ENCODE results near the gene ATF6.
"Not testable (repeated sequence)": the region's sequence is repeated elsewhere in the genome, so short reads cannot be mapped to it uniquely, and the experiment has no call there.

ATF6 gene

GRCh38 chr1:161820914-161821313 is 54.8 kb downstream of the ATF6 start:
- in situ Hi-C loops (cut with HindIII; ENCODE audit: low sequenced_read_pairs) = loop anchor here (25.0 kb wide), 1 partner anchor 216 kb away; no protein-coding TSS in a partner anchor

DNA sequence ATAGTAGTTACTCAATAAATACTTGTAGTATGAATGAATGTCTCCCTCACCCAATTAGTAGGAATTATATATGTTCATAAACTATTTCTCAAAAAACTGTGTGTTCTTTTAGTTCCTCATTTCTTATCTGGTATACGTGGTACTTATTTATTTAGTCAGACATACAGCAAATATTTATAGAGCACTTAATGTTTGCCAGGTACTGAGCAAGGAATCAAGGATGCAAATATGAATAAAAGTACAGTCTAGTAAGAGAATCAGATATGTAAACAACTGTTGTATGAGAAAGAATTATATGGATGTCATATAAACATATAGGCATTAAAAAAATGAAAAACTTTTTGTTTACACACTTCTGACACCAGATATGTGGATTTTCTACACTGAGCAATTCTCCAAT is 58.5 kb downstream of the ATF6 start:
- in situ Hi-C loops (cut with HindIII; ENCODE audit: low sequenced_read_pairs) = loop anchor here (25.0 kb wide), 1 partner anchor 213 kb away; no protein-coding TSS in a partner anchor

GRCh38 chr1:161825831-161826230 is 59.7 kb downstream of the ATF6 start:
- in situ Hi-C loops (cut with HindIII; ENCODE audit: low sequenced_read_pairs) = no loop called here

DNA sequence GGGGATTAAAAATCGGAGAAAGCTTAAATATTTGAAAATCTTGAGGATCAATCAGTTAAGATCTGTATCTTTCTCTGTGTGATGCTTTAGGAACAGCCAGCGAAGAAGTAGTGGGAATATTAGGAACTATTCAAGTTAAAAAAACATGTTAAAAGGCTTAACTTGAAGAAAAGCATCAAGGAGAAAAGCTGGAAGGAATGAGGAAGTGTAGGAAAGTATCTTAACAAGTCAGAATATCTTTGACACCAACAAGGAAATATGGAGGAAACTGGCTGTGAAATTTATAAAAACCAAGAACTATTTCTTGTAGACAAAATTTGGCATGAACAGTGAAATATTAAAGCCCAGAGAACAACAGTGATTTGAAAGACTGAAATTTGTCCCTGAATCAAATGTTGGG is 60.4 kb downstream of the ATF6 start:
- in situ Hi-C loops (cut with HindIII; ENCODE audit: low sequenced_read_pairs) = no loop called here

DNA sequence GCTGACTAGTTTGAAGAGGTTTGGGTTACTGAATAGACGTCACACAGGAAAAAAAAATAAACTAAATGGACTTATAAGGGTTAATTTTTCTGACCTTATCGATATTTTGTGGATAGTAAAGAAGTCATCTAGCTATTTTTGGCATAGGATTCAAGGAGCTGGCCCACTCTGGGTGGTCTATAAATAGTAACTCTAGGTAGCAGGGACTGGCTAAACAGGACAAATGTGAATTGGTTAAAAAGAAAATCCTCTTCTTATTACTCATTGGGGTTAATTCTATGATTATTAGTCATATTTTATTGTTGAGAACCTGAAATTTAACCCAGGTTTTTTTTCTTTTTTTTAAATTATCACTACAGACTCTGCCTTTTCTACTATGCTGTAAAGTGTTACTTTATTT is 61.7 kb downstream of the ATF6 start:
- in situ Hi-C loops (cut with HindIII; ENCODE audit: low sequenced_read_pairs) = no loop called here

DNA sequence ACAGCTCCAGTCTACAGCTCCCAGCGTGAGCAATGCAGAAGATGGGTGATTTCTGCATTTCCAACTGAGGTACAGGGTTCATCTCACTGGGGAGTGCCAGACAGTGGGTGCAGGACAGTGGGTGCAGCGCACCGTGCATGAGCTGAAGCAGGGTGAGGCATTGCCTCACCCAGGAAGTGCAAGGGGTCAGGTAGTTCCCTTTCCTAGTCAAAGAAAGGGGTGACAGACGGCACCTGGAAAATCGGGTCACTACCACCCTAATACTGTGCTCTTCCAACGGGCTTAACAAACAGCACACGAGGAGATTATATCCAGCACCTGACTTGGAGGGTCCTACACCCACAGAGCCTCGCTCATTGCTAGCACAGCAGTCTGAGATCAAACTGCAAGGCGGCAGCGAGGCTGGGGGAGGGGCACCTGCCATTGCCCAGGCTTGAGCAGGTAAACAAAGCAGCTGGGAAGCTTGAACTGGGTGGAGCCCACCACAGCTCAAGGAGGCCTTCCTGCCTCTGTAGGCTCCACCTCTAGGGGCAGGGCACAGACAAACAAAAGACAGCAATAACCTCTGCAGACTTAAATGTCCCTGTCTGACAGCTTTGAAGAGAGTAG is 66.3 kb downstream of the ATF6 start:
- in situ Hi-C loops (cut with HindIII; ENCODE audit: low sequenced_read_pairs) = not testable (repeated sequence)

DNA sequence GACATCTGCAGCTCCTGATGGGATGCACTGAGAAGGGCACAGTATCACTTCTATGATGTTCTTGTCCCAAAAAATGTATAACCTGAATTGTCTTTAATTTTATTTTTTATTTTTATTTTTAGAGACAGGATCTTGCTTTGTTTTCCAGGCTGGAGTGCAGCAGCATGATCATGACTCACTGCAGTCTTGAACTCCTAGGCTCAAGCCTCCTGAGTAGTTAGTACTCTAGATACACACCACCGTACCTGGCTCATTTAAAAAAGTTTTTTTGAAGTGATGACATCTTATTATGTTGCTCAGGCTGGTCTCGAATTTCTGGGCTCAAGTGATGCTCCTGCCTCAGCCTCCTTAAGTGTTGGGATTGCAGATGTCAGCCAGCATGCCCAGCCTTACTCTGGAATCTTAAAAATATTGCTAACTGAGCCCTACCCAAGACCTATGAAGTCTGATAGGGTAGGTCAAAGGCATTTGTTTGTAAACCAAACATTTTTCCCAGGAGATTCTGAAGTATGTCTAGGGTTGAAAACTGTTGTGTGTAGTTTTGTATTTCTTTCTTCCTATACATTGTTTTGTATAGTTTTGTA is 68.9 kb downstream of the ATF6 start:
- in situ Hi-C loops (cut with HindIII; ENCODE audit: low sequenced_read_pairs) = no loop called here

GRCh38 chr1:161836018-161836417 is 69.9 kb downstream of the ATF6 start:
- in situ Hi-C loops (cut with HindIII; ENCODE audit: low sequenced_read_pairs) = no loop called here

GRCh38 chr1:161838362-161838761 is 72.2 kb downstream of the ATF6 start:
- in situ Hi-C loops (cut with HindIII; ENCODE audit: low sequenced_read_pairs) = no loop called here

GRCh38 chr1:161838885-161839284 is 72.8 kb downstream of the ATF6 start:
- in situ Hi-C loops (cut with HindIII; ENCODE audit: low sequenced_read_pairs) = no loop called here

- in situ Hi-C loops (cut with HindIII; ENCODE audit: low sequenced_read_pairs) = no loop called here
Observed at GRCh38 chr1:161839591-161839990, 73.5 kb downstream of the ATF6 start.

DNA sequence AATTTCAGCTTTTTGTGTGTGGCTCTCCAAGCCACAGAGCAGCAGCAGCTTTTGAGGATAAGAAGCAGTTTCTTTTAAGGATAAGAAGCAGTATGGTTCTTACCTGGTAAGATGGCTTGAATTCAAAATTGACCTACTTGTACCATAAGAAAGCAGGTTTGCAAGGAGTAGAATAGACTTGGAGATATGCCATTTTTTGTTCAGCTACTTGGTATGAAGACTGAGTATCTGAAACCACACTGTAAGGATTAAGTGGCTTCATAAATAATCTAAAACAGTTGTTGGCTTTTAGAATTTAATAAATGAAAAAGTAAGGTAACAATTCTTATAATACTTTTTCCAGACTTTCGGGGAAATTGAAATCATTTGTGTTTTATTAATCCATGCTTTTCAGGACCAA is 74.2 kb downstream of the ATF6 start:
- in situ Hi-C loops (cut with HindIII; ENCODE audit: low sequenced_read_pairs) = no loop called here

DNA sequence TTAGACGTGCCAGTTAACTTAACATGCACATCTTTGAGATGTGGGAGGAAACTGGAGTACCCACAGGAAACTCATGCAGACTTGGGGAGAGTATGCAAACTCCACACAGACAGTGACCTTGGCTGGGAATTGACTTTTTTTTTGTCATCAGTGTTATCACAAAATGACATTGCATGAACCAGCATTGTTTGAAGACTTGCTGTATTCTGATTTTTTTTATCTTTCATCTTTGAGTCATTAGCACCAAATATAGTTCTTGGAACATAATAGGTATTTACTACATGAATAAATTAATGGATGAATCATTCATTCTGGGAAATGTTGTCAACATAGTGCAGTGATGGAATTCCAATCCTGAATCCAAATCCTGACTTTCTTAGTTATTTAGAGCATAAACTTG is 77.0 kb downstream of the ATF6 start:
- in situ Hi-C loops (cut with HindIII; ENCODE audit: low sequenced_read_pairs) = no loop called here

- in situ Hi-C loops (cut with HindIII; ENCODE audit: low sequenced_read_pairs) = no loop called here
Observed at GRCh38 chr1:161844696-161845095, 78.6 kb downstream of the ATF6 start.

GRCh38 chr1:161848676-161849075 is 82.6 kb downstream of the ATF6 start:
- in situ Hi-C loops (cut with HindIII; ENCODE audit: low sequenced_read_pairs) = no loop called here

DNA sequence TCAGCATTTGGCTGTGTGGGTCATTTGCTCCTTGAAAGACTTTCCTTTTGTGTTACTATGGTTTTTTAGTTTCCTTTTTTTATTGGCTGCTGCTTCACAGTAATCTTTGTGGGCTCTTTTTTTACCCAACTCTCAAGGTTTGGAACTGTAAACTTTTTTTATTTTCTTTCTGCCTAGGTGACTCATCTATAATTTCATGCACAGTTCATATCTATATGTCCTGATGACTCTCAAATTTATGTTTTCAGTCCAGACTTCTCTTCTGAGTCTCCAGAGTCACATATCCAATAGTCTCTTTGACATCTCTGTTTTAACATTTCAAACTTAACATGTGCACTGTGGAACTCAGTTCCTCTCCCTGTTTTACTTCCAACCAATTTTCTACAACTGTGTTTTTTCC is 83.4 kb downstream of the ATF6 start:
- in situ Hi-C loops (cut with HindIII; ENCODE audit: low sequenced_read_pairs) = no loop called here

DNA sequence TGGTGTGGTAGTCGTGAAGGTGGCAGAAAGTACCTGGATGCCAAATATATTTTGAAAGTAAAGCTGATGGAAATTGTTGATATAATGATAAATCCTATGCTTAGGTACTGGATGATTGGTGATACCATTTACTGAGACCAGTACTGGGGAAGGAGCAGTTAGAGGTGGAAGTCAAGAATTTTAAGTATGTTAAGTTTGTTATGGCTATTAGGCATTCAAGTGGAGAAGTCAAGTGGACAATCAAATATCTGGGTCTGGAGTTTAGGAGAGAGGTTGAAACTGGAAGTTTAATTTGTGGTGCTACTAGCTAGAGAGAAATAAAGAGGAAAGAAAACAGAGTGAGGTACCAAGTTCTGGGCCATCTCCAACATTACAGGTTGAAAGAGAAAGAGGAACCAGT is 89.1 kb downstream of the ATF6 start:
- in situ Hi-C loops (cut with HindIII; ENCODE audit: low sequenced_read_pairs) = no loop called here

DNA sequence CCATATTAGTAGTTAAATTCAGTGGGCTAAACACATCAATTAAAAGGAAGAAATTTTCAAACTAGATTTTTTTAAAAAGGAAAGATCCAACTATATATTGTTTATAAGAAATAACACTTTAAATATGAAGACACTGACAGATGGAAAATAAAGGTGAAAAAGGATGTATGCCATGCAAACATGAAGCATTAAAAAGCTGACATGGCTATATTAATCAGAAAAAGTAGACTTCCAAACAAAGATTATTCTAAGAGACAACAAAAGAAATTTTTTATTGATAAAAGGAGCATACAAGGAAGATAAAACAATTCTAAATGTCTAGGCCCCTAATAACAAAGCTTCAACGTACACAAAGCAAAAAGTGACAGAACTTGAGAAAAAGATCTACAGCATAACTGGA is 92.2 kb downstream of the ATF6 start:
- in situ Hi-C loops (cut with HindIII; ENCODE audit: low sequenced_read_pairs) = no loop called here

- in situ Hi-C loops (cut with HindIII; ENCODE audit: low sequenced_read_pairs) = no loop called here
Observed at GRCh38 chr1:161863549-161863948, 97.4 kb downstream of the ATF6 start.

DNA sequence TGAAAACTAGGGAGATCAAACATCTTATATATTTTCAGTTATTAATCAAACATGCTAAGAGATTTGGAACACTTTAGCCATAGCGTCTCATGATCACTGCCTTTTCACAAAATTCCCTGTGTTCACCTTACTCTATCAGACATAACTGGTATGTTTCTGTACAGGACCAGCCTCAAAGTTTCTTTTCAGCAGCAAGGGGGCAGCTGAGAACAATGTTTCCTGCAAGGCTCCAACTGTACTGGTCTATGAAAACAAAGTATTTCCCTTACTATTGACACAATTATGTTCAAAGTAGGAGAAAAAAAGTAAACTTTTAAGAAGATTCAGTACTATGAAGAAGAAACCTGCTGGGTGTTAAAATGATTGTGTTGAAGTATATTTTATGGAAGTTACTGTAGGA is 98.5 kb downstream of the ATF6 start:
- in situ Hi-C loops (cut with HindIII; ENCODE audit: low sequenced_read_pairs) = no loop called here

DNA sequence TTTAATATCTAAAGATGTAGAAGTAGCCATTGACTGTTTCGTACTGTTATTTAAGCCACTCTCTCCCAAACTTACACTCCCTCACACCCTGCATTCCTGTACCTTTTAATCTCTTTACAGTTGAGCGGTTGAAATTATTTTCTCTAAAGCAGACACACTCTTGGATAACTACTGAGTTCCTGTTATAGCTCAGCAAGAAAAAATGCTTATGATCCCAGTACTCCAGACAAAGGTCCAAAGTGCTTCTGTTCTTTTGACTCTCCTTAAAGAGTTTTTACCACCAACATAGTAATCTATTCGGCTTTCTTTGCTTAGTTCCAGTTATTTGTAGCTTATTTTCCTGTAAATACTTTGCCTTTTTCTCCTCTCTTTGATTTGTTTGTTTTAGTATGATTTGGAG is 100.1 kb downstream of the ATF6 start:
- in situ Hi-C loops (cut with HindIII; ENCODE audit: low sequenced_read_pairs) = no loop called here

- in situ Hi-C loops (cut with HindIII; ENCODE audit: low sequenced_read_pairs) = no loop called here
Observed at GRCh38 chr1:161868832-161869231, 102.7 kb downstream of the ATF6 start.

DNA sequence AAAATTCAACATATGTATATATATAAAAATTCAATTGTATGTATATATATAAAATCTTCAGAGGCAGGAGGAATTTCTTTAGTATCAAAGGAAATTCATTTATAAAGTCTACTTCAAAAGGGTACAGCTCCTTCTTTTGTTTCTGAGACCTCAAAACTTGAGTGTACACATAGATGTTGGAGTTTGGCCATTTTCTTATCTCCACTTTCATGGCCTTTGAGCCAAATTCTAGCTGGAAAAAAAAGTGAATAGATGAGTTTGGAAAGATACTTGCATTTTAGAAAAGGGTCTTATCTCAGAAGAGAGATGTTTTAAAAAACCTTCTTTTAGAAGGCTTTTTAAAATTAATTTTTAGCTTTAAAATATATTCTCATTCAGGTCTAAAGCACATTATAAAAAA is 103.2 kb downstream of the ATF6 start:
- in situ Hi-C loops (cut with HindIII; ENCODE audit: low sequenced_read_pairs) = no loop called here
